Stomach (tissue), 4 donors: ENCODE measurements around the gene ZNF175.

ENCODE experiments used
- EP300 ChIP-seq: sonication (generic); formaldehyde crosslinking; IDR thresholded peaks from one replicate; pipeline ENCODE4 v1.6.1; 2017; ENCODE audit warnings: antibody characterized with exemption
- POLR2A ChIP-seq, 4 donors: fragments of 450-650 bp; IDR thresholded peaks; one replicate each; pipeline ENCODE4 v1.6.1; 2016; ENCODE audit warnings: antibody characterized with exemption in 4 of 4, control low read depth in 2 of 4, mild to moderate bottlenecking in 1 of 4, moderate library complexity in 1 of 4
- POLR2AphosphoS5 ChIP-seq, 3 donors: sonication (generic); formaldehyde crosslinking; IDR thresholded peaks; one replicate each; pipeline ENCODE4 v1.6.1; 2016; ENCODE audit warnings: antibody characterized with exemption in 3 of 3
- TF ChIP-seq, protein P1 (sequence below), 7 experiments: fragments of 450-650 bp in 4 of 7; fragments of 200-600 bp in 3 of 7; sonication (generic) in 3 of 7; IDR thresholded peaks; one replicate each; pipeline ENCODE4 v1.5.1; 2016 to 2019; ENCODE audit warnings: antibody characterized with exemption in 7 of 7, control low read depth in 2 of 7, mild to moderate bottlenecking in 1 of 7

DNA sequence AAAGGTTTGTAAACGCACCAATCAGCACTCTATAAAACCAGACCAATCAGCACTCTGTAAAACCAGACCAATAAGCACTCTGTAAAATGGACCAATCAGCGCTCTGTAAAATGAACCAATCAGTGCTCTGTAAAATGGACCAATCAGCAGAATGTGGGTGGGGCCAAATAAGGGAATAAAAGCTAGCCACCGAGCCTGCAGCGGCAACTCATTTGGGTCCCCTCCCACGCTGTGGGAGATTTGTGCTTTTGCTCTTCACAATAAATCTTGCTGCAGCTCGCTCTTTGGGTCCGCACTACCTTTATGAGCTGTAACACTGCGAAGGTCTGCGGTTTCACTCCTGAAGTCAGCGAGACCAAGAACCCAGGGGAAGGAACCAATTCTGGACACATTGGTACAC lies 28.0 kb downstream of the ZNF175 start:
- TF ChIP-seq, protein P1, sequence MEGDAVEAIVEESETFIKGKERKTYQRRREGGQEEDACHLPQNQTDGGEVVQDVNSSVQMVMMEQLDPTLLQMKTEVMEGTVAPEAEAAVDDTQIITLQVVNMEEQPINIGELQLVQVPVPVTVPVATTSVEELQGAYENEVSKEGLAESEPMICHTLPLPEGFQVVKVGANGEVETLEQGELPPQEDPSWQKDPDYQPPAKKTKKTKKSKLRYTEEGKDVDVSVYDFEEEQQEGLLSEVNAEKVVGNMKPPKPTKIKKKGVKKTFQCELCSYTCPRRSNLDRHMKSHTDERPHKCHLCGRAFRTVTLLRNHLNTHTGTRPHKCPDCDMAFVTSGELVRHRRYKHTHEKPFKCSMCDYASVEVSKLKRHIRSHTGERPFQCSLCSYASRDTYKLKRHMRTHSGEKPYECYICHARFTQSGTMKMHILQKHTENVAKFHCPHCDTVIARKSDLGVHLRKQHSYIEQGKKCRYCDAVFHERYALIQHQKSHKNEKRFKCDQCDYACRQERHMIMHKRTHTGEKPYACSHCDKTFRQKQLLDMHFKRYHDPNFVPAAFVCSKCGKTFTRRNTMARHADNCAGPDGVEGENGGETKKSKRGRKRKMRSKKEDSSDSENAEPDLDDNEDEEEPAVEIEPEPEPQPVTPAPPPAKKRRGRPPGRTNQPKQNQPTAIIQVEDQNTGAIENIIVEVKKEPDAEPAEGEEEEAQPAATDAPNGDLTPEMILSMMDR (IDR thresholded peaks at IDR 0.05) = no peak
- TF ChIP-seq POLR2AphosphoS5 (IDR thresholded peaks at IDR 0.05) (no peak), EP300 (no peak), POLR2A (IDR thresholded peaks at IDR 0.05) (no peak)
